ENCODE measurements around the gene MC5R. TPM values are rescaled to one million over a fixed set of nuclear protein-coding genes. Genes with fewer than 3 reads are reported as not detected.

MC5R gene
- total RNA-seq, 2 donors from 2014 or later = 0.24 TPM; not detected in 1

DNA sequence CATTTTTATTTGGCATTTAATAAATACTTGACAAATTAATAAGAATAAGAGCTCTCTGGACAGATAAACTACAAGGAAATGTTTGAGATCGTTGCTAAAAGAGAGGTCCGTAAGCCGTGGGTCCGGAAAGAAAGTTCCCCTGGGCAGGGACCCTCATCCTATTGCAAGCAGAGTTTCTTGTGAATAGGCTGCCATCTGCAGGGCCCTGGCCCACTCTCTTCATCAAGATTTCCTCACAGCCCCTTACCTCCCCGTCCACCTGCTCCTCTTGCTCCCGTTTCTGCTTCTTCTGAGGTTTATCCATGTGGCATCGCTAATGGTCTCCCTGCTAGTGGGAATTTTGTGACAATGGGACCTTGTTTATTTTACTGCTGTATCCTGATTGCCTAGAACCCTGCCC lies 30.1 kb upstream of the MC5R start:
- TF ChIP-seq CTCF (conservative IDR thresholded peaks at IDR 0.05) = peak; percentile 63
- Mint-ChIP-seq H3K27me3 (ENCODE audit: insufficient read depth) (peaks cover 2% of the 10 kb centered on the region), H3K27ac (no peak overlapping the region)

DNA sequence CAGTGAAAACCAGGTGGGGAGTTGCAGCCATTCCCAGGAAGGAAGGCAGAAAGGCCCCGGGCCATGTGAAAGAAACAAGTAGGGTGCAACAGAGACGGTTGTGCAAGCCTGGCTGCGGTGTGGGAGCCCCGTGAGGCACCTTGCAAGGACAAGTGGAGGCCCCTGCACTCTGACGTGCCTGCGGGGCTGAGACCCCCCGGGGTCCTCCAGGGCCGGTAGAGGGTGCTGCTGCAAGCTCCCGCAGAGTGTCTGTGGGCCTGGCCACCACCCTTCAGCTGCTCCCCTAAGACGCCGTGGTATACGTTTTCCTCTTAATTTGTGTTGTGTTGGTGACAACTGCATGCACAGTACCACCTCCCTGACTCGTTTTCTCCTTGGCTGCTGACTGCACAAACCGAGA lies 27.4 kb upstream of the MC5R start:
- no peak overlapping the region for H3K4me3 ChIP-seq (ENCODE audit: low read length)
- H3K27me3 ChIP-seq (ENCODE audit: control insufficient read depth, insufficient read depth, low read length, poor library complexity, severe bottlenecking) = peaks cover 5% of the 10 kb centered on the region
- no peak overlapping the region for H3K27ac ChIP-seq (ENCODE audit: low read depth, low read length)
- H3K9me3 Mint-ChIP-seq = no peaks in the 10 kb centered on the region
- H3K36me3 ChIP-seq (ENCODE audit: control insufficient read depth, insufficient read depth, low read length) = no peaks in the 10 kb centered on the region
- H3K27me3 Mint-ChIP-seq (ENCODE audit: insufficient read depth) = peaks cover 12% of the 10 kb centered on the region
- H3K4me1 Mint-ChIP-seq = peaks cover 17% of the 10 kb centered on the region
- no peak overlapping the region for H3K4me3 Mint-ChIP-seq
- H3K36me3 Mint-ChIP-seq (ENCODE audit: low read depth) = no peaks in the 10 kb centered on the region
- no peak overlapping the region for H3K9ac ChIP-seq (ENCODE audit: extremely low read depth, low read length, poor library complexity, severe bottlenecking)
- no peak overlapping the region for H3K27ac Mint-ChIP-seq
- H3K4me1 ChIP-seq (ENCODE audit: control insufficient read depth, insufficient read depth, low read length) = no peaks in the 10 kb centered on the region
- 90 to 94% methylated on average over 9 to 14 of the region's 14 CpGs for WGBS, 2 experiments (ENCODE audit: insufficient coverage in 1 of 2, insufficient read length in 1 of 2)
- H3K9me3 ChIP-seq (ENCODE audit: control insufficient read depth, low read length) = no peaks in the 10 kb centered on the region
- no peak for TF ChIP-seq CTCF (conservative IDR thresholded peaks at IDR 0.05)
- DNase-seq = no peak

More for the DNA sequence above, 30.1 kb upstream of the MC5R start:
- DNase-seq = peak; percentile 61
- no peaks in the 10 kb centered on the region for H3K4me1 ChIP-seq (ENCODE audit: control insufficient read depth, insufficient read depth, low read length)
- H3K4me3 ChIP-seq (ENCODE audit: low read length) = no peak overlapping the region
- no peak overlapping the region for H3K27ac ChIP-seq (ENCODE audit: low read depth, low read length)
- H3K27me3 ChIP-seq (ENCODE audit: control insufficient read depth, insufficient read depth, low read length, poor library complexity, severe bottlenecking) = no peaks in the 10 kb centered on the region
- H3K9ac ChIP-seq (ENCODE audit: extremely low read depth, low read length, poor library complexity, severe bottlenecking) = no peak overlapping the region
- H3K9me3 Mint-ChIP-seq = no peaks in the 10 kb centered on the region
- H3K4me3 Mint-ChIP-seq = no peak overlapping the region
- peaks cover 10% of the 10 kb centered on the region for H3K4me1 Mint-ChIP-seq
- no peaks in the 10 kb centered on the region for H3K36me3 Mint-ChIP-seq (ENCODE audit: low read depth)
- no peaks in the 10 kb centered on the region for H3K9me3 ChIP-seq (ENCODE audit: control insufficient read depth, low read length)
- no peaks in the 10 kb centered on the region for H3K36me3 ChIP-seq (ENCODE audit: control insufficient read depth, insufficient read depth, low read length)
- WGBS, 2 experiments (ENCODE audit: insufficient coverage in 1 of 2, insufficient read length in 1 of 2) = 69 to 83% methylated on average over 4 to 7 of the region's 7 CpGs

GRCh38 chr18:13797157-13797611 lies 26.8 kb upstream of the MC5R start:
- DNase-seq = no peak
- 80% methylated on average over 3 of the region's 3 CpGs; no CpG with 5 or more reads in 1 of the 2 experiments for WGBS, 2 experiments (ENCODE audit: insufficient coverage in 1 of 2, insufficient read length in 1 of 2)
- Histone ChIP-seq H3K27me3 (ENCODE audit: control insufficient read depth, insufficient read depth, low read length, poor library complexity, severe bottlenecking) (peaks cover 9% of the 10 kb centered on the region), H3K4me1 (ENCODE audit: control insufficient read depth, insufficient read depth, low read length) (no peaks in the 10 kb centered on the region), H3K36me3 (ENCODE audit: control insufficient read depth, insufficient read depth, low read length) (no peaks in the 10 kb centered on the region), H3K27ac (ENCODE audit: low read depth, low read length) (no peak overlapping the region), H3K4me3 (ENCODE audit: low read length) (no peak overlapping the region), H3K9me3 (ENCODE audit: control insufficient read depth, low read length) (no peaks in the 10 kb centered on the region), H3K9ac (ENCODE audit: extremely low read depth, low read length, poor library complexity, severe bottlenecking) (no peak overlapping the region)
- no peaks in the 10 kb centered on the region for H3K9me3 Mint-ChIP-seq
- peaks cover 17% of the 10 kb centered on the region for H3K4me1 Mint-ChIP-seq
- peaks cover 15% of the 10 kb centered on the region for H3K27me3 Mint-ChIP-seq (ENCODE audit: insufficient read depth)
- no peak overlapping the region for H3K4me3 Mint-ChIP-seq
- H3K36me3 Mint-ChIP-seq (ENCODE audit: low read depth) = no peaks in the 10 kb centered on the region
- TF ChIP-seq CTCF (conservative IDR thresholded peaks at IDR 0.05) = no peak
- H3K27ac Mint-ChIP-seq = no peak overlapping the region
